Ectodermal cell (in vitro differentiated cells): ENCODE measurements around the gene STEAP4.

Experiments
- H3K27ac ChIP-seq: 2 replicates; pipeline ENCODE4 v1.7.0; 2013; ENCODE audit warnings: mild to moderate bottlenecking, low read depth, low read length; ENCODE audit not compliant: insufficient read depth, poor library complexity, severe bottlenecking
- H3K27me3 ChIP-seq: 2 replicates; pipeline ENCODE4 v1.7.0; 2013; ENCODE audit warnings: mild to moderate bottlenecking, low read length; ENCODE audit not compliant: insufficient read depth, control insufficient read depth, poor library complexity, severe bottlenecking
- H3K36me3 ChIP-seq: one replicate; pipeline ENCODE4 v1.7.0; 2013; ENCODE audit warnings: low read length; ENCODE audit not compliant: control insufficient read depth, insufficient read depth
- H3K4me1 ChIP-seq: one replicate; pipeline ENCODE4 v1.7.0; 2013; ENCODE audit warnings: low read length; ENCODE audit not compliant: control insufficient read depth, insufficient read depth
- H3K4me3 ChIP-seq: 2 replicates; pipeline ENCODE4 v1.7.0; 2013; ENCODE audit warnings: low read depth, low read length, control low read depth; ENCODE audit not compliant: insufficient read depth
- H3K9me3 ChIP-seq: 2 replicates; pipeline ENCODE4 v1.7.0; 2013; ENCODE audit warnings: mild to moderate bottlenecking, low read length, moderate library complexity; ENCODE audit not compliant: control insufficient read depth
- WGBS, 2 experiments: methylation state at CpG; one replicate each; pipeline ENCODE4 v1.1.7; 2013; ENCODE audit warnings: missing lambda C conversion rate in 2 of 2; 5-methylcytosine and 5-hydroxymethylcytosine counted together

The STEAP4 gene

DNA sequence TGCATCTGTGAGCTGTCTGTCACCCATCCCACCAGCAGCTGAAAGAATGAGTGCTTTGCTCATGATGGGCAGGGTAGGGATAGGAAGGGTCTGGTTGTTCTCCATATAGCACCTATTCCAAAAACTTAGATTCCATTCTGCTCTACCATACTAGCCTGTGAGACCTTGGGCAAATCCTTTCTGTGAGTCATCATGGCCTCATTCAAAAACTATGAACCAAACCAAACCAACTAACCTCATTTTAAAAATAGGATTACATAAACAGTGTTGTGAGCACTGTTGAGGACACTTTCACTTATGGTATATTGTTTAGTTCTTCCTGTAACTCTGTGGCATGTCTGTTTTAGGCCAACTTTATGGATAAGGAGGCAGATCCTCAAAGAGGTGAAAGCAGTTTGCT lies 30.9 kb upstream of the STEAP4 start:
- Histone ChIP-seq H3K36me3 (no peaks in the 10 kb centered on the region), H3K4me1 (no peaks in the 10 kb centered on the region), H3K4me3 (no peak overlapping the region), H3K9me3 (no peaks in the 10 kb centered on the region), H3K27me3 (no peaks in the 10 kb centered on the region), H3K27ac (no peak overlapping the region)

DNA sequence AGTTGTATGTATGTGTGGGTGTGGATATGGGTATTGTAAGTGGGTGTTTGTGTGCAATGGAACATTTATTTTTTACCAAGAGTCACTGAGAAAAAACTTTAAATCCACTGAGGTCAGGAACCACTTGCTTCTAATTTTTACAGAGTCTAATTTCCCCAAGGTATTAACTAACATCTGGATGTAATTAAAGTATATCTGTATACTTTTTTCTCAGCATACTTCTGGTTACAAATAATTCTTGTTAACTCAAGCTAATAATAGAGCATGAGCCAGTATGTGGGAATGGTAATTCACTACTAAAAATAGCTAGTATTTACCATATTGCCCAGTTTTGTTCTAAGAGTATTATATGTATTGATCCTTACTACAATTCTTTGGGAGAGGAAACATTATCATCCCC lies 24.6 kb upstream of the STEAP4 start:
- H3K27ac ChIP-seq, result no peak overlapping the region
- H3K4me1 ChIP-seq, result no peaks in the 10 kb centered on the region
- H3K27me3 ChIP-seq, result no peaks in the 10 kb centered on the region
- H3K36me3 ChIP-seq, result no peaks in the 10 kb centered on the region
- no peak overlapping the region for H3K4me3 ChIP-seq
- H3K9me3 ChIP-seq, result no peaks in the 10 kb centered on the region

DNA sequence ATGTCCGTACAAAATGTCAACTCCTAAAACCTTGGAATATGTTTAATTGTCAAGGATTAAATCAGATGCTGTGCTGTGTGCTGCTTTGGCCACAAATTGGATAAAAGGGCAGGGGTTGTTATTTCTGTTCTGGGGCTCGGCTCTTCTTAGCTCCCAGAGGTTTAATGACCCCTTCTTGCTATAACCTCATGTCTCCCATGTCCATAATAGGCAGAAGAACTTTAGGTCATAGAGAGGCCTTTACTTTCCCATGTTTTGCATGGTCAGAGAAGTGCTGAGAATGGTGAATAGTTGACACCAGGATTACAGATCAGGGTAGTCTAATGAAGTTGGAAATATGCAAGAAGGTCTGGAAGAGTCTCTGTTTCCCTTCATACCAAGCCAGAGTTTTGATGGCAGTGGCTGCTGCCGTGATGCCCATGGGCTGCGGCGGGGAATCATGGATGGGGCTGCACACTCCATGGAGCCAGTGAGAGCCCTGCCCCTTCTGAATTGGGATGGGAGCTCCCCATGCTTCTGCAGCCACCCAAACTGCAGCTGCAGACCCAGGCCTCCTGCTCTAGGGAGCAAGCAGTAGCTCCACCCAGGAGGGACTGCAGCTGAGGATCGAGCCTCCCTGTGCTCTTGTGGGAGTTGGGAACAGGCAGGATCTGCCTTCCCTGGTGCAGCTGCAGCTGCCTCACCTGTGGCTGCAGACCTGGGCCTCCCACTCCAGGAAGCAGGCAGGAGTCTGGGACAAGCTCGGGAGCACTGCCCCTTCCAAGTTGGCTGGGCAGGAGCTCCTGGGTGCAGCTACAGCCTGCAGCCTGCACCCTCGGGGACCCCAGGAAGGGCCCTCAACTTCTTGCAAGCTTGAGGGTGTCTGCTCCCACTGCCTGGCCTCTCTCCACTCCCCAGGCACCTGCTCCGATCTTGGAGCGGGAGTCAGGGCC lies 23.1 kb upstream of the STEAP4 start:
- 83% methylated on average over 10 of the region's 10 CpGs for WGBS, 2 experiments
- H3K36me3 ChIP-seq, result no peaks in the 10 kb centered on the region
- no peak overlapping the region for H3K27ac ChIP-seq
- no peaks in the 10 kb centered on the region for H3K9me3 ChIP-seq
- no peaks in the 10 kb centered on the region for H3K4me1 ChIP-seq
- H3K27me3 ChIP-seq, result no peaks in the 10 kb centered on the region
- H3K4me3 ChIP-seq, result no peak overlapping the region

DNA sequence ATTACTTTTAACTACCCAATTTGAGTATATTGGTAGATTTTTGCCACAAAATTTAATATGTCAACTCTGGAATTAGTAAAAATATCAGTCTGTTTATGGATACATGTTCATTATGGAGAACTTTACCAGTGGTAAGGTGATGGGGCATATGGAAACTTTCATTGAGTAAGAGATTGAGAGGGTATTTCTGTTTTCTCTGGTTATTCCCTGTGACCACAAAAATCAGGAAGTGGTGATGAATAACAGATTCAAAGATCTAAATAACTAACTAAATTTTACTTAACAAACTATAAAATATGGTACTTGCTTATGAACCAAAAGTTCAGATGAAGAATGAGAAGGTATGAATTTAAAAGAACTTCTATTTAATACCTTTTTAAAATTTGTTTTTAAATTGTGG lies 22.1 kb upstream of the STEAP4 start:
- Histone ChIP-seq H3K4me3 (no peak overlapping the region), H3K27ac (no peak overlapping the region)

DNA sequence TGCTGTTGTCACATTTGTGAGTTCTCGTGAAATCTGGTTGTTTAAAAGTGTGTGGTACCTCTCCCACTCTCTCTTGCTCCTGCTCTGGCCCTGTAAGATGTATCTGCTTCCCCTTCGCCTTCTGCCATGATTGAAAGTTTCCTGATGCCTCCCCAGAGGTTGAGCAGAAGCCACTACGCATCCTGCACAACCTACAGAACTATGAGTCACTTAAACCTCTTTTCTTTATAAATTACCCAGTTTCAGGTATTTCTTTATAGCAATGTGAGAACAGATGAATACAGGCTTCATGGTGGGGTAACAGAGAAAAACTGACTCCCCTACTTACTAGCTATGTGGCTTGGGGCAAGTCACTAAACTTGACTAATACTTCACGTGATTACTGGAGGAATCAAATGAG lies 18.0 kb upstream of the STEAP4 start:
- H3K36me3 ChIP-seq, result no peaks in the 10 kb centered on the region
- H3K27ac ChIP-seq, result no peak overlapping the region
- H3K4me3 ChIP-seq, result no peak overlapping the region
- H3K4me1 ChIP-seq, result no peaks in the 10 kb centered on the region
- H3K27me3 ChIP-seq, result no peaks in the 10 kb centered on the region
- no peaks in the 10 kb centered on the region for H3K9me3 ChIP-seq
- WGBS, 2 experiments, result 87 to 89% methylated on average over 3 to 4 of the region's 4 CpGs

More for the DNA sequence above, 22.1 kb upstream of the STEAP4 start:
- H3K27me3 ChIP-seq, result no peaks in the 10 kb centered on the region
- no peaks in the 10 kb centered on the region for H3K36me3 ChIP-seq
- no peaks in the 10 kb centered on the region for H3K4me1 ChIP-seq
- no peaks in the 10 kb centered on the region for H3K9me3 ChIP-seq

DNA sequence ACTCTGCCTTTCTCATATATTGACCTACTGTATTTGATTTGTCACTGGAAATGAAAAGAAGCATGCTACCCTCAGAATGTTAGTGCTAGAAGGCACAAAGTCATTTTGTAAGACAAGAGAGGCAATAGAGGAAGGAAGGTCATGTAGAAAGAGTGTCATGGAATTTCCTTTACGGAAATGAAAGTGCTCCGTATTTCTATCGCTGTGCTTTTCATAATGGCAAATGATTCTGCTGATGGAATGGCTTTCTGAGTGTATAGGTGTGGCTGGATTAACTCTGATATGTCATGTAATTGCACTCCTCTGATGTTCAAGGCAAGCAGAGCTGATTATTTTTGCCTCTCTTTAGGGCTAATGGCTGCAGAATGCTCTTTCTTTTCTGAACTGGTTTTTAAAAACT lies 15.5 kb upstream of the STEAP4 start:
- WGBS, 2 experiments, result 95% methylated on average over 3 of the region's 3 CpGs
- Histone ChIP-seq H3K4me1 (no peaks in the 10 kb centered on the region), H3K27ac (no peak overlapping the region), H3K4me3 (no peak overlapping the region), H3K27me3 (no peaks in the 10 kb centered on the region), H3K36me3 (no peaks in the 10 kb centered on the region), H3K9me3 (no peaks in the 10 kb centered on the region)

DNA sequence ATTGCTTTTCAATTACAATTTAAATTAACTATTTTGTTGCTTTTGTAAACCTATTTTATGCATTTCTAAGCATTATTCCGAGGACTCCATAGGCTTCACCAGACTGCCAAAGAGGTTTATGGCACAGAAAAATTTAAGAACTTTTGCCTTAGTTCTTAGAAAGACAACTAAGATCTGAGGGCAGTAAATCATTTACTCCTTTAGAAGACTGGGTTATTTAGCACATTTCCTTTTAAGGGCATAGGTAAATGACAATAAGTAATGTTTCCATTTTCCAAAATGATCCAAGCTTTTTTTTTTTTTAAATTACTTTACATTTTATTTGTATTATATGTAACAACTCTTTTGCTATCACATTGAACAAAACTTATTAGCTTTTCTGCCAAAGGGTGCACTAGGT lies 15.0 kb upstream of the STEAP4 start:
- Histone ChIP-seq H3K4me1 (no peaks in the 10 kb centered on the region), H3K9me3 (no peaks in the 10 kb centered on the region), H3K27ac (no peak overlapping the region), H3K36me3 (no peaks in the 10 kb centered on the region), H3K27me3 (no peaks in the 10 kb centered on the region), H3K4me3 (no peak overlapping the region)
- WGBS, 2 experiments, result 85 to 100% methylated on average over 1 of the region's 1 CpG

DNA sequence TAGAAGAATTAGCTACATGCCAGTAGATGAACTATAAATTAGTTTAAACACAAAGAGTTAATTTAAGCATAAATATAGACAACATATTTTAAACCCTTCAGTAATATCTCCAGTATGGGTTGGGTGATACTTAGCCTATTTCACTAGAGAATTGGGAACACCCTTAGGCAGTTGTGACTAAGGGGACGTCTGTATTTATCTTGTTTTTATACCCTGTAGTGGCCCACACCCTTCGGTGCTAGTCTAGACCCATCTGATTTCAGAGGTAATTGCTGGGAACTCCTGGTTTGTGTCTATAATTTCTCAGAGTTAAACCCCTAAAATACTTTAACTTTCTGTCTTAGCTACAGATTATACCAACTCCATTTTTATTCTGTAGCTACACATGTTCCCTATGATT lies 11.5 kb upstream of the STEAP4 start:
- Histone ChIP-seq H3K36me3 (no peaks in the 10 kb centered on the region), H3K27me3 (no peaks in the 10 kb centered on the region), H3K4me3 (no peak overlapping the region), H3K9me3 (no peaks in the 10 kb centered on the region), H3K4me1 (no peaks in the 10 kb centered on the region), H3K27ac (no peak overlapping the region)
- WGBS, 2 experiments, result 89 to 91% methylated on average over 2 of the region's 2 CpGs

DNA sequence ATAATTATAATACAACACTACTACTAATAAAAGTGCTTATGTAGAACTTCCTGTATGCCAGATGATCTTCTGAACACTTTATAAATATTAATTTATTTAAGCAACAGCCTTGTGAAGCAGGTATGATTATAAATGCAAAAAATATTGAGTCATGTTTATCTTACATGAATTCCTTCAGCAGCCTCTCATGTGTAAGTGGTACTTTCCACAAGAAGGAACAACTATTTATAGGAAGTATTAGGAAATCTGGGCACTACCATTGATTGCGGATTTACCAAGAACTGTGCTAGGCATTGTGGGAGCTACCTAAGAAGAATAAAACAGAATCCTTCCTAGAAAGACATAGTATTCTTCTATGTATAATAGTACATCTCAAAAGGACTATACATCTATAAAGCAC lies 10.7 kb upstream of the STEAP4 start:
- H3K9me3 ChIP-seq, result no peaks in the 10 kb centered on the region
- 80% methylated on average over 1 of the region's 1 CpG; no CpG with 5 or more reads in 1 of the 2 experiments for WGBS, 2 experiments
- no peak overlapping the region for H3K27ac ChIP-seq
- H3K4me1 ChIP-seq, result no peaks in the 10 kb centered on the region
- H3K36me3 ChIP-seq, result no peaks in the 10 kb centered on the region
- no peaks in the 10 kb centered on the region for H3K27me3 ChIP-seq
- no peak overlapping the region for H3K4me3 ChIP-seq

DNA sequence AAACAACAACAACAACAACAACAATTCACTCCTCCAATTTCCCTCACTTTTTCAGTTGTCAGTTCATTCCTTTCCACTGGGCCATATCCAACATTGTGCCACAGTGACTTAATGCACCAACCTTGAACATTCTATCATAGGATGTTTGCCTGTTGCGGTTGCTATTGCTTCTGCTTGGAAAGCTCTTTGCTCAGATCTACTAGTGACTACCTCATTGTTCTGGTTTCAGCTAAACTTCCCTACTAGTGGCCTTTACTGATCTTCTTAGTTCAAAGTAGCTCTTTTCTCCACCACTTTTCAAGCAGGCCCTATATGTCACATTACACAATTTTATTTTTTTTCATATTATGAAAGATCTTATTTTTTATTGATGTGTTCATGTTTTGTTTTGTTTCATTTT lies 9.8 kb upstream of the STEAP4 start:
- Histone ChIP-seq H3K27ac (no peak overlapping the region), H3K4me3 (no peak overlapping the region), H3K27me3 (no peaks in the 10 kb centered on the region), H3K4me1 (no peaks in the 10 kb centered on the region), H3K9me3 (no peaks in the 10 kb centered on the region), H3K36me3 (no peaks in the 10 kb centered on the region)
- WGBS, 2 experiments, result 96 to 97% methylated on average over 1 of the region's 1 CpG
